Stomach (tissue), 9 donors: Measurements from ENCODE around the gene MIOX. TPM values are rescaled to one million over a fixed set of nuclear protein-coding genes. Genes with fewer than 3 reads are reported as not detected.
"Not testable (repeated sequence)": the region's sequence is repeated elsewhere in the genome, so short reads cannot be mapped to it uniquely, and the experiment has no call there.

ENCODE experiments used
- DNase-seq, 2 donors: peaks; one replicate each; pipeline versions ENCODE4 v3.0.0 to v3.0.0-alpha.2; 2013 to 2019
- H3K27ac ChIP-seq, 5 donors: fragments of 200-600 bp in 4 of 5; sonication (generic) in 4 of 5; one replicate each; pipeline ENCODE4 v1.5.1; 2013 to 2019; ENCODE audit warnings: mild to moderate bottlenecking in 1 of 5, moderate library complexity in 1 of 5
- H3K27me3 ChIP-seq, 3 donors: fragments of 200-600 bp; sonication (generic); one replicate each; pipeline ENCODE4 v1.5.1; 2017 to 2019; ENCODE audit warnings: mixed run types in 1 of 3
- H3K36me3 ChIP-seq, 4 donors: fragments of 200-600 bp; sonication (generic); 1 replicate in 3 of 4; 2 replicates in 1 of 4; pipeline ENCODE4 v1.5.1; 2016 to 2019
- H3K4me1 ChIP-seq, 4 donors: fragments of 200-600 bp; sonication (generic); one replicate each; pipeline ENCODE4 v1.5.1; 2016 to 2019
- H3K4me3 ChIP-seq, 4 donors: fragments of 200-600 bp; sonication (generic) in 3 of 4; one replicate each; pipeline ENCODE4 v1.5.1; 2016 to 2019; ENCODE audit warnings: mild to moderate bottlenecking in 1 of 4
- H3K9me3 ChIP-seq, 4 donors: fragments of 200-600 bp; sonication (generic); one replicate each; pipeline ENCODE4 v1.5.1; 2016 to 2019
- EP300 ChIP-seq: sonication (generic); formaldehyde crosslinking; IDR thresholded peaks from one replicate; pipeline ENCODE4 v1.6.1; 2017; ENCODE audit warnings: antibody characterized with exemption
- POLR2A ChIP-seq, 4 donors: fragments of 450-650 bp; IDR thresholded peaks; one replicate each; pipeline ENCODE4 v1.6.1; 2016; ENCODE audit warnings: antibody characterized with exemption in 4 of 4, control low read depth in 2 of 4, mild to moderate bottlenecking in 1 of 4, moderate library complexity in 1 of 4
- POLR2AphosphoS5 ChIP-seq, 3 donors: sonication (generic); formaldehyde crosslinking; IDR thresholded peaks; one replicate each; pipeline ENCODE4 v1.6.1; 2016; ENCODE audit warnings: antibody characterized with exemption in 3 of 3
- WGBS, 5 donors: extraction: QIAGEN DNeasy Blood & Tissue Kit in 3 of 5; methylation state at CpG; one replicate each; pipeline versions ENCODE4 v1.1.5 to v1.1.7; 2013 to 2018; 5-methylcytosine and 5-hydroxymethylcytosine counted together
- intact Hi-C: fragments of 100-400 bp; cut with DNase I; formaldehyde crosslinking; loops from one replicate; pipeline ENCODE4 v1.15.1; 2023; ENCODE audit warnings: low total_unique reads
- polyA plus RNA-seq, 3 donors: library from polyadenylated mRNA; stranded (reverse); fragments of 200-250 nt; gene quantifications; one replicate each; pipeline ENCODE4 v1.2.3, GENCODE V29; 2013
- total RNA-seq, 5 donors: library from RNA; depleted of rRNA; stranded (reverse); fragments of >200 nt; gene quantifications; one replicate each; pipeline versions ENCODE4 v1.1.0 to v1.2.3, GENCODE V29; 2014 to 2016
- TF ChIP-seq, protein P1 (sequence below), 7 experiments: fragments of 450-650 bp in 4 of 7; fragments of 200-600 bp in 3 of 7; sonication (generic) in 3 of 7; IDR thresholded peaks; one replicate each; pipeline ENCODE4 v1.5.1; 2016 to 2019; ENCODE audit warnings: antibody characterized with exemption in 7 of 7, control low read depth in 2 of 7, mild to moderate bottlenecking in 1 of 7
- donor health status: healthy with polysubstance abuse.
- donor health status: Bipolar disorder and iron deficiency.
- donor health status: healthy.

The MIOX gene
- total and polyA plus RNA-seq, 8 donors: 0.40 TPM; not detected in 7

- no peaks in the 10 kb centered on the region for H3K9me3 ChIP-seq
- no peak for DNase-seq
- no peak for TF ChIP-seq POLR2AphosphoS5 (IDR thresholded peaks at IDR 0.05)
- TF ChIP-seq EP300: no peak
- TF ChIP-seq, protein P1, sequence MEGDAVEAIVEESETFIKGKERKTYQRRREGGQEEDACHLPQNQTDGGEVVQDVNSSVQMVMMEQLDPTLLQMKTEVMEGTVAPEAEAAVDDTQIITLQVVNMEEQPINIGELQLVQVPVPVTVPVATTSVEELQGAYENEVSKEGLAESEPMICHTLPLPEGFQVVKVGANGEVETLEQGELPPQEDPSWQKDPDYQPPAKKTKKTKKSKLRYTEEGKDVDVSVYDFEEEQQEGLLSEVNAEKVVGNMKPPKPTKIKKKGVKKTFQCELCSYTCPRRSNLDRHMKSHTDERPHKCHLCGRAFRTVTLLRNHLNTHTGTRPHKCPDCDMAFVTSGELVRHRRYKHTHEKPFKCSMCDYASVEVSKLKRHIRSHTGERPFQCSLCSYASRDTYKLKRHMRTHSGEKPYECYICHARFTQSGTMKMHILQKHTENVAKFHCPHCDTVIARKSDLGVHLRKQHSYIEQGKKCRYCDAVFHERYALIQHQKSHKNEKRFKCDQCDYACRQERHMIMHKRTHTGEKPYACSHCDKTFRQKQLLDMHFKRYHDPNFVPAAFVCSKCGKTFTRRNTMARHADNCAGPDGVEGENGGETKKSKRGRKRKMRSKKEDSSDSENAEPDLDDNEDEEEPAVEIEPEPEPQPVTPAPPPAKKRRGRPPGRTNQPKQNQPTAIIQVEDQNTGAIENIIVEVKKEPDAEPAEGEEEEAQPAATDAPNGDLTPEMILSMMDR (IDR thresholded peaks at IDR 0.05): no peak
- no peak for TF ChIP-seq POLR2A (IDR thresholded peaks at IDR 0.05)
- H3K4me1 ChIP-seq: peaks cover 0 to 10% (median 6%) of the 10 kb centered on the region in 4 donors
- H3K36me3 ChIP-seq: peaks cover 49 to 86% (median 79%) of the 10 kb centered on the region in 4 donors
- intact Hi-C loops: no loop called here
- no peak overlapping the region for H3K27ac ChIP-seq
- no peaks in the 10 kb centered on the region for H3K27me3 ChIP-seq
- 93 to 97% (median 94%) methylated on average over 6 to 7 of the region's 7 CpGs for WGBS, 5 donors
- no peak overlapping the region for H3K4me3 ChIP-seq
Observed at GRCh38 chr22:50518606-50519005, 31.9 kb downstream of the MIOX start.

DNA sequence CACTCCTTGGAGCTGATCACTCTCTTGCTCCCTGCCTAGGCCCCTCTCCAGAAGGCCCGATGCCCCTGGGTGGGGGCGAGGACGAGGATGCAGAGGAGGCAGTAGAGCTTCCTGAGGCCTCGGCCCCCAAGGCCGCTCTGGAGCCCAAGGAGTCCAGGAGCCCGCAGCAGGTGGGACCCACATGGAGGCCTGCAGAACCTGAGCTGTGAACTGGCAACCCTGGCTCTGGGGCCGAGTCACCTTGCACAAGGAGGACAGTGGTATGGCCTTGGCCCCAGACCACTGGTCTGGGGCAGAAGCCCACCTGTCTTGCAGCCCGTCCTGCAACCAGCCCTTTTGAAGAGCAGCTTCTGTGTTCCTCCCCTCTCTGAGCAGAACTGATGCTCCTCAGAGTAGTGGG is 32.5 kb downstream of the MIOX start:
- Histone ChIP-seq H3K4me3 (no peak overlapping the region), H3K27ac (no peak overlapping the region), H3K4me1 (peaks cover 4 to 15% (median 12%) of the 10 kb centered on the region in 4 donors), H3K27me3 (no peaks in the 10 kb centered on the region), H3K36me3 (peaks cover 52 to 91% (median 84%) of the 10 kb centered on the region in 4 donors), H3K9me3 (no peaks in the 10 kb centered on the region)
- DNase-seq: no peak
- TF ChIP-seq POLR2A (IDR thresholded peaks at IDR 0.05): no peak
- no peak for TF ChIP-seq POLR2AphosphoS5 (IDR thresholded peaks at IDR 0.05)
- TF ChIP-seq, protein P1 (IDR thresholded peaks at IDR 0.05): no peak
- no peak for TF ChIP-seq EP300
- intact Hi-C loops: no loop called here
- 95 to 100% (median 97%) methylated on average over 5 to 8 of the region's 8 CpGs for WGBS, 5 donors

DNA sequence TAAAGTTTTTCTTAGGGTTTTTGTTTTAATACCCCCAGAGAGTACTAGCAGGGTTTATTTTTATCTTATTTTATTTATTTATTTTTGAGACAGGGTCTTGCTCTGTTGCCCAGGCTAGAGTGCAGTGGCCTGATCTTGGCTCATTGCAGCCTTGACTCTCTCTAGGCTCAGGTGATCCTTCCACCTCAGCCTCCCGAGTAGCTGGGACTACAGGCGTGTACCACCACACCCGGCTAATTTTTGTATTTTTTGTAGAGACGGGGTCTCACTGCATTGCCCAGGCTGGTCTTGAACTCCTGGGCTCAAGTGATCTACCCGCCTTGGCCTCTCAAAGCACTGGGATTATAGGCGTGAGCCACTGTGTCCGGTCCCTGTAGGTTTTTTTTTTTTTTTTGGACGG is 33.5 kb downstream of the MIOX start:
- Histone ChIP-seq H3K36me3 (peaks cover 52 to 84% (median 82%) of the 10 kb centered on the region in 4 donors), H3K4me1 (peaks cover 14 to 25% (median 22%) of the 10 kb centered on the region in 4 donors)
- DNase-seq, H3K9me3 ChIP-seq, intact Hi-C loops, H3K27ac ChIP-seq, H3K4me3 ChIP-seq, H3K27me3 ChIP-seq: not testable (repeated sequence)
- 97 to 100% (median 98%) methylated on average over 8 of the region's 8 CpGs for WGBS, 5 donors

DNA sequence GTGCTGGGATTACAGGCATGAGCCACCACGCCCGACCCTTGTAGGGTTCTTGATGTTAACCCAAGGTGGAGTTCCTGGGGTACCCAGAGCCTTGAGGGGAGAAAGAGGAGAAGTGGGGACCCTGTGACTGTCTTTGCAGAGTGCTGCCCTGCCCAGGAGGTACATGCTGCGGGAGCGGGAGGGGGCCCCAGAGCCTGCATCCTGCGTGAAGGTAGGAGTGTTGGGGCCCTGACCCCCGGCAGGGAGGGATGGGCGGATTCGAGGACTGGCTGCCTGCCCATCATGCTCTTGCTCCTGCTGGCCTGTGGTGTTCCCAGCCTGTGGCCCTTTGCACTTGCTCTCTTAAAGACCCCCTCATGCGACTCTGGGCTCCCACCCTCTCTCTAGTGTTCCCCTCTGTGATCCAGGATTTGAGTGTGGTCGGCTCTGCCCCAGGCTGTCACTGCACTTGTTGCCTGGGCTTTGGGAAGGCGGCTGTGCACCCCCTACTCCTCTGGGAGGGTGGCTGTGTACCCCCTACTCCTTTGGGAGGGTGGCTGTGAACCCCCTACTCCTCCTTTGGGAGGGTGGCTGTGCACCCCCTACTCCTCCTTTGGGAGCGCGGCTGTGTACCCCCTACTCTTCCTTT is 34.3 kb downstream of the MIOX start:
- WGBS, 5 donors: 90 to 94% (median 92%) methylated on average over 11 to 13 of the region's 13 CpGs
- H3K36me3 ChIP-seq: peaks cover 52 to 84% (median 81%) of the 10 kb centered on the region in 4 donors
- H3K4me1 ChIP-seq: peaks cover 15 to 28% (median 24%) of the 10 kb centered on the region in 4 donors
- H3K27ac ChIP-seq: no peak overlapping the region
- H3K27me3 ChIP-seq: no peaks in the 10 kb centered on the region
- H3K9me3 ChIP-seq: no peaks in the 10 kb centered on the region
- no peak overlapping the region for H3K4me3 ChIP-seq
- DNase-seq: no peak
- TF ChIP-seq, protein P1 (IDR thresholded peaks at IDR 0.05): no peak
- TF ChIP-seq POLR2AphosphoS5 (IDR thresholded peaks at IDR 0.05) (no peak), POLR2A (IDR thresholded peaks at IDR 0.05) (no peak), EP300 (no peak)
- intact Hi-C loops: no loop called here

DNA sequence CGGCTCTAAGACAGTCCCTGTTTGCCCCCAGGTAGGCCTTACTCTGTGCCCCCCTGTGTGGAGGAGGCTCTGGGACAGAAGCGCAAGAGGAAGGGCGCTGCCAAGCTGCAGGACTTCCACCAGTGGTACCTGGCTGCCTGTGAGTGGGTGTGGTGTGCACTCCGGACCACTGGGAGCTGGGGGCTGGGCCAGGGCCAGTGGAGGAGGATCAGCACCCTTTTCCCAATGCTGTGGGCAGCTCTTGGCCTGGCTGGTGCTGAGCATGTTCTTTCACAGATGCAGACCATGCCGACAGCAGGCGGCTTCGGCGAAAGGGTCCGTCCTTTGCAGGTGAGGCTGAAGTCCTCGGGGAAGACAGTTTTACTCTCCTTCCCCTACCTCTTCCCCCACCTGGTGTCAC is 35.1 kb downstream of the MIOX start:
- intact Hi-C loops: no loop called here

More for the DNA sequence above, 35.1 kb downstream of the MIOX start:
- H3K4me3 ChIP-seq: no peak overlapping the region
- H3K9me3 ChIP-seq: no peaks in the 10 kb centered on the region
- 90 to 93% (median 92%) methylated on average over 8 to 10 of the region's 10 CpGs for WGBS, 5 donors
- peaks cover 52 to 76% (median 75%) of the 10 kb centered on the region in 4 donors for H3K36me3 ChIP-seq
- no peak overlapping the region for H3K27ac ChIP-seq
- H3K4me1 ChIP-seq: peaks cover 21 to 35% (median 31%) of the 10 kb centered on the region in 4 donors
- DNase-seq: no peak
- H3K27me3 ChIP-seq: no peaks in the 10 kb centered on the region
- TF ChIP-seq EP300 (no peak), POLR2A (IDR thresholded peaks at IDR 0.05) (no peak), POLR2AphosphoS5 (IDR thresholded peaks at IDR 0.05) (no peak)
- TF ChIP-seq, protein P1 (IDR thresholded peaks at IDR 0.05): no peak
